ENCODE results near the gene GLRA1. TPM values are rescaled to one million over a fixed set of nuclear protein-coding genes. Genes with fewer than 3 reads are reported as not detected.

Gene GLRA1
- total and polyA plus RNA-seq, 10 donors = not detected

DNA sequence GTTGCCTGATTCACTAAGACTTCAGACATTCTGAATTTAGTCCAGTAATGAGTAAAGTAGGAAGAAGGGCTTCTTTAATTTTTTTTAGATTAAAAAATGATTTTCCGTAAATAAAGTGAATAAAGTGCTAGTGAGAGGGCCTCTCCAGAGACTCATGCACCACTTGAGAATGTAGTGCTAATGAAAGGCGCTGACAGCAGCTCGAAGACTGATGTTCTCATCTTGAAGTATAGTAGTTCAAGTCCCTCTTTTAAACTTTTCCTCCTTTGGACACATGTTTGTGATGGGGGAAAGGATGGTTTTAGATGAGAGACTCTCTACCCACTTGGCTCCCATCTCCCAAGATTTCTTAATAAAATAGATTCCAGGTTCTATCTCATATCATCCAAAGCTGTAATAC is 104.4 kb downstream of the GLRA1 start:
- Histone ChIP-seq H3K4me1 (no peaks in the 10 kb centered on the region), H3K36me3 (peaks cover 0 to 17% (median 0%) of the 10 kb centered on the region in 6 donors), H3K4me3 (no peak overlapping the region), H3K27me3 (replicated peaks in 1 of 7) (no peaks in the 10 kb centered on the region), H3K27ac (no peak overlapping the region), H3K9me3 (no peaks in the 10 kb centered on the region)
- intact Hi-C loops (cut with DNase I; ENCODE audit: low total_unique reads) = loop anchor here (10.0 kb wide), 1 partner anchor 685 kb away; no protein-coding TSS in a partner anchor
- no peak for DNase-seq
- WGBS, 5 donors = 95 to 99% (median 96%) methylated on average over 3 of the region's 3 CpGs
- no peak for TF ChIP-seq POLR2A (IDR thresholded peaks at IDR 0.05)
- no peak for TF ChIP-seq POLR2AphosphoS5 (IDR thresholded peaks at IDR 0.05)
- TF ChIP-seq, protein P1, sequence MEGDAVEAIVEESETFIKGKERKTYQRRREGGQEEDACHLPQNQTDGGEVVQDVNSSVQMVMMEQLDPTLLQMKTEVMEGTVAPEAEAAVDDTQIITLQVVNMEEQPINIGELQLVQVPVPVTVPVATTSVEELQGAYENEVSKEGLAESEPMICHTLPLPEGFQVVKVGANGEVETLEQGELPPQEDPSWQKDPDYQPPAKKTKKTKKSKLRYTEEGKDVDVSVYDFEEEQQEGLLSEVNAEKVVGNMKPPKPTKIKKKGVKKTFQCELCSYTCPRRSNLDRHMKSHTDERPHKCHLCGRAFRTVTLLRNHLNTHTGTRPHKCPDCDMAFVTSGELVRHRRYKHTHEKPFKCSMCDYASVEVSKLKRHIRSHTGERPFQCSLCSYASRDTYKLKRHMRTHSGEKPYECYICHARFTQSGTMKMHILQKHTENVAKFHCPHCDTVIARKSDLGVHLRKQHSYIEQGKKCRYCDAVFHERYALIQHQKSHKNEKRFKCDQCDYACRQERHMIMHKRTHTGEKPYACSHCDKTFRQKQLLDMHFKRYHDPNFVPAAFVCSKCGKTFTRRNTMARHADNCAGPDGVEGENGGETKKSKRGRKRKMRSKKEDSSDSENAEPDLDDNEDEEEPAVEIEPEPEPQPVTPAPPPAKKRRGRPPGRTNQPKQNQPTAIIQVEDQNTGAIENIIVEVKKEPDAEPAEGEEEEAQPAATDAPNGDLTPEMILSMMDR (IDR thresholded peaks at IDR 0.05 in 8 of 11, conservative IDR thresholded peaks at IDR 0.05 in 3 of 11) = no peak

DNA sequence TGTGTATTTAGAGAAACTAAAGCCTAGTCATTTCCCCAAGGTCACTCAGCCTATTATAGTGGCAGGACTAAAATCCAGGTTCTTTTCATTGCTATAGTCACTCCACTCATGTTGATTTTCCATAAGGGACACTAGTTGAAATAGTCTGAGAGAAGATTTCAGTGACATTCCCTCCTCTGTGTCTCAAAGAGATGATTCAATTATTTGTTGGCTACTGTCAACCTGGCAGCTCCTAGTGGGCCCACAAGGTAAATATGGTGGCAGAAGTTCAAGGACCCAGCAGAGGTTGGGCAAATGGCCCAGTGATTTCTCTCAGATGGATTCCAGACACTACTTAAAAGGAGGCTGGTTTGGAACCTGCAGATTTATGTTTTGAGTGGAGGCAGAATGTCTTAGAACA is 104.8 kb downstream of the GLRA1 start:
- intact Hi-C loops (cut with DNase I; ENCODE audit: low total_unique reads) = loop anchor here (10.0 kb wide), 1 partner anchor 685 kb away; no protein-coding TSS in a partner anchor
- Histone ChIP-seq H3K9me3 (no peaks in the 10 kb centered on the region), H3K4me3 (no peak overlapping the region), H3K27ac (no peak overlapping the region), H3K36me3 (peaks cover 0 to 22% (median 0%) of the 10 kb centered on the region in 6 donors), H3K4me1 (no peaks in the 10 kb centered on the region), H3K27me3 (replicated peaks in 1 of 7) (no peaks in the 10 kb centered on the region)
- DNase-seq = no peak
- TF ChIP-seq POLR2A (IDR thresholded peaks at IDR 0.05) = no peak
- TF ChIP-seq POLR2AphosphoS5 (IDR thresholded peaks at IDR 0.05) = no peak
- TF ChIP-seq, protein P1 (IDR thresholded peaks at IDR 0.05 in 8 of 11, conservative IDR thresholded peaks at IDR 0.05 in 3 of 11) = no peak

DNA sequence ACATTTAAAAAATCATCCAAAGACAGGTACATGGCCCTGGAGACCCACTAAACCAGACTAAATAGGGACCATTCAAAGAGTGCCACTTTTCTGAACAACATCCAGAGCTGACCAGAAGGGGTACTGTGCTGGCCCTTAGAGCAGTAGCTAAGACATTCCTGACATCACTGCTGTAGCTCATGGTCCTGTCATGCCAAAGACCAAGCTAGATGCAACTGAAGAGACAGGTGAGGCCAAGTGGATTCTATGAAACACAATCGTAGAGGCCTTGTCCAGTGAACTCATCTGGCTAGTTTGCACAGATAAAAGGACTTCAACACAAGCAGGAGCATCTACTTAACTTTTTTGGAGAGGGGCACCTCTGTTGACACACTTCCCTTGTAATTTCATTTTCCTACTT is 109.6 kb downstream of the GLRA1 start:
- 74 to 100% (median 88%) methylated on average over 1 of the region's 1 CpG for WGBS, 5 donors
- Histone ChIP-seq H3K4me3 (no peak overlapping the region), H3K9me3 (no peaks in the 10 kb centered on the region), H3K4me1 (no peaks in the 10 kb centered on the region), H3K36me3 (peaks cover 0 to 64% (median 27%) of the 10 kb centered on the region in 6 donors), H3K27ac (no peak overlapping the region), H3K27me3 (replicated peaks in 1 of 7) (no peaks in the 10 kb centered on the region)
- TF ChIP-seq POLR2AphosphoS5 (IDR thresholded peaks at IDR 0.05) (no peak), POLR2A (IDR thresholded peaks at IDR 0.05) (no peak)
- TF ChIP-seq, protein P1 (IDR thresholded peaks at IDR 0.05 in 8 of 11, conservative IDR thresholded peaks at IDR 0.05 in 3 of 11) = no peak
- intact Hi-C loops (cut with DNase I; ENCODE audit: low total_unique reads) = no loop called here
- no peak for DNase-seq

DNA sequence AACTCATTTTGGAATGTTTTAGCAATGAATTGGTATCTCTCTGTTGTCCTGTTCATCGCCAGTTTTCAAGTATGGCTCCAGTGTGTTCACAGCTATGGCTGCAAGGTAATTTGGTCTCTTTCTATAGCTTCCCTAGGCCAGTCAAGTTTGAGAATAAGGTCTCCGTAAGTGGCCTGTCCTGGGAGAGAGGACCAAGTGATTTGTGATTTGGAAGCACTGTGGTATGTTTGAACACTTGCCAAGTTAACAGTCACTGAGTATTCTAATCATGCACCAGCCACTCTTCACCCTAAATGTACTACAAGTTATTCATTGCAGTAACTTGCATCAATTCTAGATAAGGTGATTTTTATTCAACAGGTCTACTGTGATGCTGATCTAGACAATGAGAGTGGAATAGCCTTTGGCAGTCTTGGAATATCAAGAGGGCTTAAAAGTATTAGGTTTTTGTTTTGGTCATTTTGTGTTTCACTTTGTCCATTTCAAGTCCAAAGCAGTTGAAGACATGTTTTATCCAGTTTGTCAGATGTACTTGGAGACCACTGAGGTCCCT is 111.8 kb downstream of the GLRA1 start:
- Histone ChIP-seq H3K4me1 (no peaks in the 10 kb centered on the region), H3K4me3 (no peak overlapping the region), H3K27me3 (replicated peaks in 1 of 7) (no peaks in the 10 kb centered on the region), H3K36me3 (peaks cover 0 to 86% (median 33%) of the 10 kb centered on the region in 6 donors), H3K27ac (no peak overlapping the region), H3K9me3 (no peaks in the 10 kb centered on the region)
- no peak for DNase-seq
- intact Hi-C loops (cut with DNase I; ENCODE audit: low total_unique reads) = no loop called here
- 87 to 96% (median 91%) methylated on average over 2 of the region's 2 CpGs for WGBS, 5 donors
- no peak for TF ChIP-seq POLR2A (IDR thresholded peaks at IDR 0.05)
- TF ChIP-seq POLR2AphosphoS5 (IDR thresholded peaks at IDR 0.05) = no peak
- TF ChIP-seq, protein P1 (IDR thresholded peaks at IDR 0.05 in 8 of 11, conservative IDR thresholded peaks at IDR 0.05 in 3 of 11) = no peak
